M059J (cell line): Measurements from ENCODE around the gene PAEP. TPM values are rescaled to one million over a fixed set of nuclear protein-coding genes. Genes with fewer than 3 reads are reported as not detected.
"Not testable (repeated sequence)": the region's sequence is repeated elsewhere in the genome, so short reads cannot be mapped to it uniquely, and the experiment has no call there.

Experiments used
- DNase-seq: peaks from one replicate; pipeline ENCODE4 v3.0.0-alpha.2; 2012; ENCODE audit warnings: low read depth
- total RNA-seq: library from RNA; depleted of rRNA; stranded (reverse); fragments of >200 nt; shearing (Covaris generic); gene quantifications from 2 replicates; pipeline ENCODE4 v1.2.3, GENCODE V29; 2014; rRNA removed

The PAEP gene
- not detected in 2 replicates for total RNA-seq

- peak; percentile 36 for DNase-seq
These were observed at the start of gene PAEP for GRCh38 chr9:135561391-135562234. Gene PAEP (plus strand): TSS chr9:135561756.

DNA sequence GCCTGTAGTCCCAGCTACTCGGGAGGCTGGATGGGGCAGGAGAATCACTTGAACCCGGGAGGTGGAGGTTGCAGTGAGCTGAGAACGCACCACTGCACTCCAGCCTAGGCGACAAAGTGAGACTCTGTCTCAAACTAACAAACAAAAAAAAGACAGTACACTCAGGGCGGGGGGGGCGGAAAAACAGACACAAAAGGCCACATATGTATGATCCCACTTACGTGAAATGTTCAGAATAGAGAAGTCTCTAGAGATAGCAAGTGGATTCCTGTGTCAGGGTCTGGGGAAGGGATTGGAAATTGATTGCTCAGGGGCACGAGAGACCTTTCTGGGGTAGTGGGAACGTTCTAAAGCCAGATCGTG lies 49.3 kb upstream of the PAEP start:
- no peak for DNase-seq

GRCh38 chr9:135512904-135513303 lies 48.7 kb upstream of the PAEP start:
- no peak for DNase-seq

DNA sequence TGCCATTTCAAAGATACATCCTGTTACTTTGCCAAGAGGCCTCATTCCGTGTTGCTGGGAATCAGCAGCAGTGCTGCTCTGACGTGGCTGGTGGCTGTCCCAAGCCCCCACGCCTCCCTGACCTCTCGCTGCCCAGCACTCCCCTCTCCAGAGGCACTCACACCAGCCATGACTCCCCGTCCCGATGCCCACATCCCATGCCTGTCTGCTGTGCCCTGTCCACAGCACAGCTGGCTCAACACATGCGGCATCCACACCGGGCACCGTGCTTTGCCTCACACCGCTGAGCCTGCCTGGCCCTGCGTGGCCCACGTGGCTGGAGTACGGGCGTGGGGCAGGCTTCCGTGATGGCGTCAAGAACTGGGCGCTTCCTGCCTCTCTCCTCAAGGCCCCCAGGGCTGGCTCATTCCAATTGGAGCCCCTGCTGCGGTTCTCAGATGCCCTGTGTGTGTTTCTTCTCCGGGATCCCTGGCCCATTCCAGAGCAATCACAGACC lies 48.2 kb upstream of the PAEP start:
- no peak for DNase-seq

DNA sequence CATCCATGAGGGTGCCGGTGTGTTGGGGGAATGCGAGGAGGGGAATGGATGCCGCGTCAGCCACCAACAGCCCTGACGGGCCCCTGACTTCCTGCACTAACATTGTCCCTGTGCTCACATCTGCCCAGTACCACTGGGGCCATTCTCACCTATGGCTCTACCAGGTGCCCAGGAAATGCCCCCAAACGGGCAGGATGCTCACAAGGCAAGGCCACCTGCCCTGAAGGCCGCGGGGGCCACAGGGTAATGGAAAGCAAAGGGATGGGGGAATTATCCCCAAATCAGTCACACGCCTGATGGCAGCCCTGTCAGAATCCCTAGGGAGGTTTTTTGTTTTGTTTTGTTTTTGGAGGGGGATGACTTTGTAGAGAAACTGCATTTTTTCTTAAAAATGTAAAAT lies 47.6 kb upstream of the PAEP start:
- DNase-seq = not testable (repeated sequence)

- no peak for DNase-seq
These were observed 47.0 kb upstream of the PAEP start for GRCh38 chr9:135514342-135515082.

DNA sequence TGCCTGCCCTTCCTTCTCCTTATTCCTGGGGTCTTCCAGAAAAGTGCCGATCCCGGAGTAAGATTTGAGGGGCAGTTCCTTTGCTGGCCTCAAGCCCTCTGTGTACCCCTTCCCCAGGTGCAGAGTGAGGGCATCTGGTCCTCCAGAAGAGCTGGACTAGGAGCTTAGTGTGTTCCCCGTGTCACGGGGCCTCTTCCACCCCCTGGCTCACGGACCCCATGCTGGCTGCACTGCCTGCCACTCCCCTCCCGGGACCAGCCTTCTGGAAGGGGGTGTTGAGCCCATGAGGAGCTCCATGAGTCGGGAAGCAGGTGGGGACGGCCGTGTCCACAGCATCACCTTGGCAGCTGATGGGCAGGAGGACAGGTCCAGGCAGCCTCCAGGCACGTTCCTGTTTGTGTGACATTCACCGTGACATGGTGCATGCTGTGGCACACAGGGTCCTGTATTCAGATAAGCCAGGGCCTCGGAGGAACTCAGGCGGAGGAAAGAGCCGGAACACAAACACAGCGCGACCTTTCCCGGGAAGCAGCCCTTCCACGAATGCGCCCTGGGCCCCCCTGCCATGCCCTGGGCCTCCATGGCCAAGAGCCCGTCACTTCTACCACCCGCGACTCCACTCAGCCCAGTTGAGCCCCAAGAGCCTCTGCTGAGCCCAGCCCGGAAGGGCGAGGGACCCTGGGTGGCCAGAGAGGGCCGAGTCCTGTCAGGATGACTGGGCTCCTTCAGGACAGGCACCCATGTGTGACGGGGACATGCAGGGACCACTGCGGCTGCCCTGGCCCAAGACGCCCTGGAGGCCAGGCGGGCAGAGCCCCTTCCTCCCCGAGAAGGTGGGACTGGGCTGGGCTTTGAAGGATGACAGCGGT lies 46.2 kb upstream of the PAEP start:
- no peak for DNase-seq

DNA sequence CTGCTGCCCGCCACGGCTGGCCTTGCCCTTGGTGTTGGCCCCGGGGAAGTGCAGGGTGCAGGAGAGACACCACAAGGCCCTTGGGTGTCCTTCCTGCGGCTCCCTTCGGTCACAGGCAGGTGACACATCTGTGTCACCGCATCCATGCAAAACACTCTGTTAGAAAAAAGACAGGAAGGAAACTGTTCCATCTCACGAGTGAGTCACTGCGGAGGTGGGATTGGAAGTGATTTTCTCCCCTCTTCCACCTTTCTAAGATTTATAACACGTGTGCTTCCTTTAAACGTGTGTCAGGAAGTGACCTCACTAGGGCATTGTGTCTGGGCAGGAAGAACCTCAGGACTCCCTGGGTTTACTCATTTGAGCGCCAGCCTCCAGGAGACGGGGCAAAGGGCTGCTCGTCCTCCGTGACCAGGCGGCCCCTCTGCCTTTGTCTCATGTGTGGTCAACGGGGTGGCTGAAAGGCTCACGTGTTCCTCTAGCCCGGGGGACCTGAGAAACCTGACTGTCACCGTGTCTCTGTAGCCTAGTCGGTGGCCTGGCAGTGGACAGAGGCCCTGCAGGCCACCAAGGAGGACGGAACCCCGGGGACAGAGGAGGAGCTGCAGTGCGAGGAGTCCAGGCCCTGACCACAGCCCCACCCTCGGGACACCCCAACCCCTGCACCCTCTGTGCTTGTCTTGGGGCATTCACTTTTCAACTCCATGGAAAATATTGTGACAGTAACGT lies 45.3 kb upstream of the PAEP start:
- no peak for DNase-seq

DNA sequence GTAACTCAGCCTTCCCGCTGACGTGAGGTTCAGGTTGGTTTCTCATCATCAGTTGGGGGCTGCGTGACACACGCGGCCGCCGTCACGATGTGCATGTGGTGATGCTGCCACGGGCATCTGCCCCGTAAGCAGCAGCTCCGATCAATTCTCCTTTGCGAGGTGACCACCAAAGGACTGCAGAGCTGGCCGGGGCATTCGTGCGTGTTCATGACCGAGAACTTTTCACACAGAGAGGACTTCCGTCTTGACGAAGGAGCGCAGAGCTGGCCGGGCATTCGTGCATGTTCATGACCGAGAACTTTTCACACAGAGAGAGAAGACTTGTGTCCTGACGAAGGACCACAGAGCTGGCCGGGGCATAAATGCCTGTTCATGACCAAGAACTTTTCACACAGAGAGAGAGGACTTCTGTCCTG lies 44.1 kb upstream of the PAEP start:
- no peak for DNase-seq

- no peak for DNase-seq
These were observed 42.2 kb upstream of the PAEP start for GRCh38 chr9:135519179-135519971.

DNA sequence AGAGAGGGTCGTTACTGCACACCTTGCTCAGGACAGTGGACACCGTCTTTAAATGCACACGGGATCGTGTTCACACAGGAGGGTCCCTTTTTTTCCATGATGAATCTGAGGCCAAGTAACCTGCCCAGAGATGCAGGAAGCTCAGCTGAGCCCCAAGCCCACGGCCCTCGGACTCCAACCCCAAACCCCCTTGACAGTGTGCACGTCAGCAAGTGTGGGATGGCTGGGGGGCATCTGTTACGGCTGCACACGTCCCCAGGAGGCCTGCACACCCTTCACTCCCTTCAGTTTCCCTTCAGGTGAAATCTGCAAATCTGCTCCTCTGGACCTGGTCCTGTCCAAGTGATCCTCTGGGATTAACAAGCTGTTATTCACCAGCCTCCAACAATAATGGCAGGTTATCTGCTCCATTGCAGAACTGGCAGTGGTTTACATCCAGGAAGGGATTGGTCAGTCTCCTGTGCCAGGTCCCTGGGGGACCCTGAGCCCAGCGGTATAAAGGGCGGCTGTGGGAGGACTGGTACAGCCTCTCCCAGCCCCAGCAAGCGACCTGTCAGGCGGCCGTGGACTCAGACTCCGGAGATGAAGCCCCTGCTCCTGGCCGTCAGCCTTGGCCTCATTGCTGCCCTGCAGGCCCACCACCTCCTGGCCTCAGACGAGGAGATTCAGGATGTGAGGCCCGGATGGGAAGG lies 40.5 kb upstream of the PAEP start, which contains the start of gene LCN1:
Gene LCN1, plus strand, starts transcription at position 525 of the 692 bp plus-strand sequence. Its CDS starts 58 bp downstream, at position 583.
- no peak for DNase-seq

DNA sequence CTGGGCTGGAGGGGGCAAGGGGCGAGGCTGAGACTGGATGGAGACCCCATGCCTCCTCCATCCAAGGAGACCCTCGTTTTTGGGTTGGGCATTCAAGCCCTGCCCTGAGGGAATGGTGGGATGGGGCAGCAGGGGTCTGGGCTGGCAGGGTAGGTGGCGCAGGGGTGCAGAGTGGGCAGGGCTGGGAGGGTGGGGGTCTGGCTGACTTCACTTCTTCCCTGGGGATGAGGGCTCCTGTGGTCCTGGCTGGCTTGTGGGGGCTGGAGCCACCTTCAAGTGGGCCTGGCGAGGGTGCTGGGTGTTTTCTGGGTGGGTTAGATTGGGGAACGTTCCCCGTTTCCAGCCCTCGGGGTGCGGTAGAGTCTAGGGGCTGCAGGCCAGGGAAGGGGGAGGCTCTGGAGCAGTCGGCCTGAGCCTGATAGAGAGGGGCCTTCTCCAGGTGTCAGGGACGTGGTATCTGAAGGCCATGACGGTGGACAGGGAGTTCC lies 39.9 kb upstream of the PAEP start:
- no peak for DNase-seq

GRCh38 chr9:135522137-135522877 lies 39.2 kb upstream of the PAEP start:
- no peak for DNase-seq

GRCh38 chr9:135522931-135523330 lies 38.6 kb upstream of the PAEP start:
- no peak for DNase-seq

- no peak for DNase-seq
These were observed 37.9 kb upstream of the PAEP start for GRCh38 chr9:135523521-135524129.

DNA sequence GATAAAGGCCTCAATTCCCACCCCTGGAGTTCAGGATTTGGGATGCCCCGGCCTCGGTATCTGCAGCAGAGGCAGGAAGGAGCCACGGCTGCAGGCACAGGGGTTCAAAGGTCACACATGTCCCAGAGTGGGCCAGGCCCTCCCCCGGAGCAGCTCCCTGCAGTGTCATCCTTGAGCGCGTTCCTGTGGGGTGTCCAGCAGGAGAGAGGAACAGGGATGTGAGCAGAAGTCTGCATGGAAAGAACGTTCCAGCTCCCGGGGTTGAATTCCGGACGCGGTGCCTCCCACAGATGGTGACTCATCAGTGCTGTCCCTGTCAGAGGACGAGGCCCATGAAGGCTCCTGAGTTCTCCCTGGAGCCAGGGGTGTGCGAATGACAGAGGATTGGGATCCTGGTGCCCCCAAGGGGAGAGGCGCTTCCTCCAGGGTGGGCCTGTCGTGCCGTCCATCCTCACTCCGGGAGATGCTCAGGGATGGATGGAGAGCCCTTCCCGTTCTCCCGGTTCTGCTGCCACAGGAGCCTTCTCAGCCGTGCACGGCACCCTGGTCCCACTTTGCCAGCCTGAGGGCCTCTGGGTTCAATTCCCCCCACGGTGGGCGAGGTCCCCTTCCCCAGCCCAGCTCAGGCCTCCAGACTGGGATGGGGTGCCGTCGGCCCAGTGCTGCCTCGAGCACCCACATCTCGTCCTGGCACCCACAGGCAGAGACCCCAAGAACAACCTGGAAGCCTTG lies 37.3 kb upstream of the PAEP start:
- peak; percentile 61 for DNase-seq

DNA sequence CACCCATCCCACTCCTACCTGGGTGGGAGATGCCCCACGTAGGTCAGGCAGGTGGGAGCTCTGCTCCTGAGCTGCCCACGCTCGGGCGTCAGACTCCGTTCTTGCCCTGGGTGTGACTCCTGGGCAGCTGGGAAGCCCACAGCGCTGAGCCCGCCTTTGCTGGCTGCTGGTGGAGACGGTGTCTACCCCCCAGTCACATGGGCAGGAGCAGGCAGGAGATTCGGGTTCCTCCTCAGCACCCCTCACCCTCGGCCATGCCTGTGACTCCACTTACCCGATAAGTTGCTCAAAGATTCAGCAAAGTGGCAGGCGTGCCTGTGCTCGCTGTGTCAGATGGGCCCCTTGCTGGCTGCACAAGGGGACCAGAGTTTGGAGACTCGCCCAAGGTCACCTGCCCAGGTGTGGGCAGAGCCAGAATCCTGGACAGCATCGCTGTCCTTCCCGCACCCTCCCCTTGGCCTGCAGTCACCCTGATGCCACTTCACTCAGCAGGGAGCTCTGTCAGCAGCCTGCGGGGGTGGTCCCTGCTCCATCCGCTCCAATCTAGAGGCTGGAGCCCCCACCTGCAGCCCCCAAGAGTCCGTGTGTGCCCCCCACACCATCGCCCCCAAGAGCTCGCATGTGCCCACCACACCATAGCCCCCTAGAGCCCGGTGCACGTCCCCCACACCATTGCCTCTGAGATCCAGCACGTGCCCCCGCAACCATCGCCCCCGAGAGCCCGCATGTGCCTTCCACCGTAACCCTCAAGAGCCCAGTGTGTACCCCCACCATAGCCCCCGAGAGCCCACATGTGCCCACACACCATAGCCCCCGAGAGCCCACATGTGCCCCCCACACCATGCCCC lies 36.1 kb upstream of the PAEP start:
- no peak for DNase-seq
